ENCODE data around the gene CFAP100.

Gene CFAP100

DNA sequence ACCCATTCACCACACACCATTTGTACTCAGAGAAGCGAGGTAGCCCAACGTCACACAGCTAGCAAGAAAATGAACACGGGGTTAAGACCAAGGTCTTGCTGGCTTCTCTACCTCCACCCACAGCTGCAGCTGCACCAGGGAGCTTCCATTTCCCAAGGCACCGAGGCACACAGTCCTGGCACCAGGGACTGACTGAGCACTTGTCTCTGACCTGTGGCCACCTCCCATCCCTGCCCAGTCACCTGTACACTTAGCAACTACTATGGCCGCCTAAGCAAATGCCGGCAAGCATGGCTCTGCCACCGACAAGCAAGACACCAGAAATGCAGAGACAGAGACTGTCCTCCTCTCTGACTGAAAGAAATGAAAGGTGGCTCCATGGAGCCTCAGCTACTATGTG, 65.7 kb downstream of the CFAP100 start:
- DNase-seq (ENCODE audit: low read depth, low spot score): no peak

DNA sequence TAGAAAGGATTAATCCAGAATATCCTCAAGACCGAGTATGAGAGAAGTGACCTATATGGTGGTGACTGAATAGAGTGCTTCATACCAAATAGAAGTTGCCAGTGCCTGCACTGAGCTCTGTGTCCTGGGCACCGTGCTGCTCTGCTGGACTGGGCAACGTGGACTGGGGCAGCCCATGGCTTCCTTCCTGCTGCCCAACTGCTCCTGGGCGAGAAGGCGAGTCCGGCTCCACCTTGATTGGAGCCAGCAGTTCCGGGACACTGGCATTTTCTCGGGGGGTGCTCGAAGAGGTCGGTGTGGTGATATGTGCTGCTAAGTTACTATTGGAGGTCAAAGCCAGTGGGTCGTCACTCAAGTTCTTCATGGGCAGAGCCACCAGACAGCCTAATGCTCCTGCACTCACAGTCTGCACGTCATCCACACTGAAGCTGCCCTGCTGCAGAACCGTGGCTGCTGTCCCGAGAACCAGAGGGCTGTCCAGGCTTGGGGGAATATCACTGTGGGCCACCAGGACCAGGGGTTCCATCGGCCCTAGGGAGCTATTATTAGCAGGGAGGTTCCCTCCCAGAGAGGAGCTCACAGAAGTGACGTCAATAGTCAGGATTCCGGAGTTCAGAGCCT, 66.9 kb downstream of the CFAP100 start:
- no peak for DNase-seq (ENCODE audit: low read depth, low spot score)

DNA sequence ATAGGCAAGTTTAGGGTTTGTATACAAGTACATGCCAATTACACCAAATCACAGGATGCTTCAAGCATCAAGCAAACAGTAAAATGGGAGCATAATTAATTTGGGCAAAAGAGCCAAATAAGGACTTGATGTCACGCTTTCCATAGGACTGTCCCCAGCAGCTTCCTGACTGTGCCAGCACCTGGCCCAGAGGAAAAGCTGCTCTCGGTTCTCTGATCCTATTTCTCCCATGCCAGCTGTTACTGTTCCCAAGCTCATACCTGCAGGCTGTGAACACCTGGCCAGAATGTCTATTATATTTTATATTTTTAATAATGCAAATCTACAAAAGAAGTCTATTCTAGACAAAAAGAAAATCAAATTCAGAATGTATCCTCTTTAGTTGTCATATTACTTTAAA, 68.8 kb downstream of the CFAP100 start:
- DNase-seq (ENCODE audit: low read depth, low spot score): no peak

DNA sequence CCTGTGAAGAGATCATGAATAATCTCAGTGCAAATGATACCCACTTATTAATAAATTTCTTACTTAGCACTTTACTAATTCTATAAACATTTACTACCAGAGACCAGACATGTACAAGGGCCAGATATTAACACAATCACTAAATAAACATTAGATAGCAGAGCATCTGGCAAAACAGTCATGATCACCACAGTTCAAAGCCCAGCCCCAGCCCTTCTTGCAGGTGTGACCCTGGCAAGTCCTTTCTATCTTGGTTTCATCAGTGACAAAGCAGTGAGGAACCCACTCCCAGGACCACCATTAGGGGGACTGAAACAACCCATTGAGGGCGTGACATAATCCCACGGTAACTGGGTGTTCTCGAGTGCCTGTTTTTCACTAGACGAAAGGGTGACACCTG, 69.4 kb downstream of the CFAP100 start:
- DNase-seq (ENCODE audit: low read depth, low spot score): no peak

DNA sequence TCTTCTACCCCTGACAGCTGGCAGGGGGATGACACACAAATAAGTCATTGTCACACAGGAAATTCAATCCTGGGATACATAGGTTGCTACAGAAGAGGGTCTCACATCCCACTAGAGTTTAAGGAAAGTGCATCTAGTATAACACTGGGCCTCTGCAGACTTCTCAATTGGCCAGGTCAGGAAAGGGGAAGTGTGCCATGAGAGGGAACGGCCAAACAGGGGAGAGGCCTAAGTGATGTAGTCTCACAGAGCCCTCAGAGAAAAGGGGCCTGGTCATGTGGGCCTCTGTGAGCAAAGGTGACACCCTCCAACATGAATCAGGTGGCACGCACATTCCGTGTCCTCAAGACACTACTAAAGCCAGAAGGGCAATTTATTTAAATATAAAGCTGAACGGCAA, 69.8 kb downstream of the CFAP100 start:
- DNase-seq (ENCODE audit: low read depth, low spot score): no peak

DNA sequence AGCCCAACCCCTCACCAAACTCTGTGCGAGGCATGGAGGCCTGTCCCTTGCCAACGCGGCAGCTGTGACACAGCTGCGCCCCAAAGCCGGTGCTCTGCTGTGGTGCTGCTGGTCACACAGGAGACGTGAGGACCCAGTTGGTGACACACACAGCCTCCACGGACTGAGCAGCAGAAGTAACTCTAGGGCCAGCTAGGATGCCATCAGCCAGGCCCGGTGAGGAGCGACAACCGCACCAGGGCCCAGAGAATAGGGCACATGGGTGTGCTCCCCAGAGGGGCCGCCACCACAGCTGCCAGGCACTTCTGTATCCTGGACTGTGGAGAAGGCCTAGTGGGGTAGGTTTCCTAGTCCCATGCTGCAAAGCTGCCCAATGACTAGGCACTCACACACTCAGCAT, 70.3 kb downstream of the CFAP100 start:
- no peak for DNase-seq (ENCODE audit: low read depth, low spot score)

DNA sequence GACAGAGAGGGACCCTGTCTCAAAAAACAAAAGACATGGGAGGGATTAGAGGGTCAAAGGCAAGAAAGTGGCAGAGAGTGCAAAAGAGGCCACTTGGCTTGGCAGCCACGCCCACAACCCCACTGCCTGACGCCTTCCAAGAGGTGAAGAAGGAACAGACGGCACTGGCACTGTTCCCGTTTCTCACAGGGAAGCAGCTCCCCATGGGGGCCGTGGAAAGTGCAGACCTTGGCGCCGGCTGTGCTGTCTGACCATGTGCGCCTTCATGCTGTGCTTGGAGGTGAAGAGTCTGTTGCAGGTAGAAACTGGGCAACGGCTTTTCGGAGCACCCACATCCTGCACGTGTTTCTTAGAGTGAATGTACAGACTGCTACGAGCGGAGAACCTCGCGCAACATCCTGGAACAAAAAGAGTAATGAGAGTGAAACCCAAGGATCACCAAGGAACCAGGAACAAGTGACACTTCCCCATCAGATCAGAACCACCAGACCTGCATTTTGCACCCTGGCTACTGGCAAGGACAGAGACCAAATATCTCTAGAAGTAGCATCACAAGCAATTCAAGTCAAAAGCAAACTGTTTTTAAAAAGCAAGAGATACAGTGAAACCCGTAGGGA, 71.3 kb downstream of the CFAP100 start:
- DNase-seq (ENCODE audit: low read depth, low spot score): no peak

DNA sequence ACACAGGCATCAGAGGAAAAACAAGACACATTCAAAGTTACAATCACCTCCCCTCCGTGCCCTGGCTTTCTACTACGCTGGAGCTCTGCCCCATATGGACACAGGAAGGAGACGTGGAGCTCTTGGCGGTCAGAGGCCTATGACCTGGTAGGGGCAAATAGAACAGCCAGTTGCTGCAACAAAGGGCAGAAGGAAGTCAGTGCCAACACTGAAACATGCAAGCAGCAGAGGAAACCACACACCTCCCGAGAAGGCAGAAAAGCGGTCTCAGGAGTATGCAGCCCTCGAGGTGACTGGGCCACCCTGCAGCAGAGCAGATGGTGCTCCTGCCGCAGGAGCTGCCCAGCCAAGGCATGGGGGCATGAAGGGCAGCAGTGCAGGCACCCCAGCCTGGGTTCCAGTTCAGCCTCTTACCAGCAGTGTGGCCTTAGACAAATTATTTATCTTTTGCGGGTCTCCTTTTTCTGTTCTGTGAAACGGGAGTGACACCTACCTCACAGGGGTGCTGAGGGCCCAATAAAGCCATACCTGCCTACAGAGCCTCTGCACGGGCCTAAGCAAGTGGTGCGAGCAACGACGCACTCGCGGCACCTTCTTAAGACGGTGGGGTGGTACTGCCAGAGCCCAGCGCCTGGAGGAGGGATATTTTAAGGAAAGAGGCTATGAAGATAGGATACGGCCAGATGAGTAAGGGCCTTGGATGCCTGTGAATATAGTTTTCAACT, 72.3 kb downstream of the CFAP100 start:
- DNase-seq (ENCODE audit: low read depth, low spot score): no peak

DNA sequence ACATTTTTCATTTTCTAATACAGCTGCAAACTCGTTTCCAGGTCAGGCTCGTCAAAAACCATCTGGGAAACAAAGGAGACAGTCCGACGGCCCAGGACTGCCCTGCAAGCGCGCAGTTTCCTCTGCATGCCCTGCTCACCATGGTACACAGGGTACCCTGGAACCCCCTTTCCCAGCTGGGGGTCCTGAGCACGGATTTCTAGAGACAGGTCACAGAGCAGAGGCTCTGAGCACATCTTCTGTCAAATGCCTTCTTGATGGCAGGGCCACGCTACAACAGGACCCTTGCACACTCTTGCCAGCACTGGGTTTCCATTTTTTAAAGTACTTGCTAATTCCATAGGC, 72.9 kb downstream of the CFAP100 start:
- DNase-seq (ENCODE audit: low read depth, low spot score): no peak

DNA sequence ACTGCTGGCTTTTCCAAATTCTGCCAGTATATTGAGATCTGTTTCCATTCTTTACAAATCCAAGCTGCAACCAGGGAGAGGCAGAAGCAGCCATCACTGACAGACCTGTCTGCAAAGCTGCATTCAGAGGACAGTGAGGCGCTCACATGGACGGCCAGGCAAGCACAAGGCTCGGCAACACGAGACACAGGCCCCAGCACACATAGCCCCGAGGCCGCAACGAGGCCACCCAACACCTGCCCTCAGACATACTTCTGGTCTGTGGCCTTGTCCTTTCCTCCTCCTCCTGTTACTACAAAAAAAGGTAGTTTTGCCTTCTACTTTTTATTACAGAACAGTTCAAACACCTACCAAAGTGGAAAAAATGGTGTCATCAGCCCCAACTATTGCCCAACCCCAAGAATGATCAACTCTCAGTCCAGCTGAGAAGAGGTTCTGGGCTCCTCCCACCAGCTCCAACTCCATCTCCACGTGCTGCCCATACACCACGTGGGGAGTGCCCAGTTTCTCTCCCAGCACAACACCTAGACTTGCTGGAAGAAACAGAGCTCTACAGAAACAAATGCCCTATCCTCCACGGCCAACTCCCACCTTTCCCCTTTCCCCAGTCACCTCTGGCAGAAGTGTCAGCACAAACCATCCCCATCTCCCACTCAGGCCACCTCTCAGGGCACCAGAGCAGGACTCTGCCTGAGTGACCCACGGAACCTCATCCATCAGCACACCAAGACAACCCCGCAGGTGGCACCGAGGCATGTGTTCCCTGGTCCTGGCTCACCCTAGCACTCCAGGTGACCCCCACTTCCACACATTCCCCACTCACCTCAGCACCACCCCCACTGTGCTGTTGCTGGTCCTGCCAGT, 73.6 kb downstream of the CFAP100 start:
- no peak for DNase-seq (ENCODE audit: low read depth, low spot score)

DNA sequence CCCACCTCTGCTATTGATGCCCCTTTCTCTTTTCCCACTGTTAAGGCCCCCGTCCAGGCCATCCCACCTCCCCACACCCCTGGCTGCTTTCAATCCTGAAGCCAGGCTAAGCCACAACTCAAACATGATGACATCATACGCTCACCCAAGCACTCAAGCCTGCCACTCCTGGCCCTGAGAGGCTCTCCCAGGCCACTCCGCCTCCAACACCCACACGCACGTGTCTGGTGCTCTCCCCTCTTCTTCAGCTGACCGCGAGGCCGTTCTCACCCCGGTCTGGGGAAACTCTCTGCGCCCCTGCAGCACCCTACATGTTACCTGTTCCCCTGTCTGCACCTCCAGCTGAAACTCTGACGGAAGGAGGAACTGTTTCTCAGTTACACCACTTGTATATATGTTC, 74.8 kb downstream of the CFAP100 start:
- DNase-seq (ENCODE audit: low read depth, low spot score): no peak

DNA sequence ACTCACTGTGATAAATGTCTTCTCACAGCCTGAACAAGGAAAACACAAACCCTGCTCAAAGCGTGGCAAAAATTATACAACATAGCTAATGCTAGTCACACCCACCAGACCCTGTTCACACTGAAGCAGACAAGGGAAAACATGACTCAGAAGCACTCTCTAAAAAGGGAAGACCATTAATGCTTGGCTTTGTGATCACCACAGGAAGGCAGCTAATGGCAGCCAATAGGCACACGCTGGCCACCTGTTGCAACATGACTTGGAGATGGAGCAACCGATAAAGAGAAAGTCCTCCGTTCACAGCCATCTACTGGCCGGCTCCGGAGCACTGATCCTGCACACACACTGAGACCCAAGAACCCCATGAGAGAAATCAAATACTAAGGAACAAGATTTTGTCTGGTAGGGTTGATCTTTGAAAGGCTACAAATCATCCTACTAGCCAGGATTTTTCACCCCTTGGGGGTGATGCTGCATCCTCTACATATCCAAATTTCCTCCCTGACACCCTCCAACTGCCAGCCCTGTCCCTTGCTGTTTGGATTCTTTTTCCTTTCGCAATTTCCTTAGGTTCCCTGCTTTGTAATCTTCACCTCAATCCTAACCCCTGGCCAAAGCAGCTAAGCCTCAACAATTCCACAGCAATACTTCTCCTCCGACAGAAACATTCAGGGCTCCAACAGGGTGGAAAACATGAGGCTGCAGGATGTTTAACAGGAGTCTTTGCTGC, 77.7 kb downstream of the CFAP100 start:
- DNase-seq (ENCODE audit: low read depth, low spot score): no peak

DNA sequence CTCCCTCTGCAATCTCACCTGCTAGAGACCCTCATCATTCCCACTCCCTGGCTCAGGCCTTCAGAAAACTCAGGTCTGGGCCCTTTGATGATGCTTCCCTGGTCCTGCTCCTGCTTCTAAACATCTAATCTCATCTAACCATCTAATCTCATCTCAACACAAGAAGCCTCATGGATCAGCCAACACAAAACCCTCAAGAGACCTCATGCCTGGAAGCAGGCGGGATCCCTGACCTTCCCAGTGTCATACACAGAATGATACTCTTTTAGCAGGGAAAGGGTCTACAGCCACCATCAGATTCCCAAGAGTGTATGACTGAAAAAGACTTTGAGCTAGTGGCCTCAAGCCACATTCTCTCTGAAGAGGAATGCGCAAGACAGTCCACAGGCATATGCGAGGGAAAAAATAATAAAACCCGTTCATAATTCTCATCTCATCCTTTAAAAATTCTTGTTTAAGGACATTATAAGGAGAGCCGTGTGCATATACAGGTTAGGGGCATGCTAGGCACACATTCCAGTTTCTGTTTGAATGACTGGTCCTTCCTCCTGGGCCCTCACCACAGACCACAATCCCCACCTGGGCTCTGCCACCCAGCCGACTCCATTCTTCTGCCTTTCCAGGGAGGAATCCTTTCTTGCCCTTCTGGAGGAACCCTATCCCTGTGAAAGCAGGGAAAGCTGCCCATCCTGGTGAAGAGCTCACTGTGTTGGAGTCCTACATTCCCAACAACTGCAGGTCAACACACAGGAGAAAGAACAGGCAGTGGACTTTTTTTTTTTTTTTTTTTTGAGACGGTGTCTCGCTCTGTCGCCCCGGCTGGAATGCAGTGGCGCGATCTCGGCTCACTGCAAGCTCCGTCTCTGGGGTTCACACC, 78.8 kb downstream of the CFAP100 start:
- DNase-seq (ENCODE audit: low read depth, low spot score): no peak

DNA sequence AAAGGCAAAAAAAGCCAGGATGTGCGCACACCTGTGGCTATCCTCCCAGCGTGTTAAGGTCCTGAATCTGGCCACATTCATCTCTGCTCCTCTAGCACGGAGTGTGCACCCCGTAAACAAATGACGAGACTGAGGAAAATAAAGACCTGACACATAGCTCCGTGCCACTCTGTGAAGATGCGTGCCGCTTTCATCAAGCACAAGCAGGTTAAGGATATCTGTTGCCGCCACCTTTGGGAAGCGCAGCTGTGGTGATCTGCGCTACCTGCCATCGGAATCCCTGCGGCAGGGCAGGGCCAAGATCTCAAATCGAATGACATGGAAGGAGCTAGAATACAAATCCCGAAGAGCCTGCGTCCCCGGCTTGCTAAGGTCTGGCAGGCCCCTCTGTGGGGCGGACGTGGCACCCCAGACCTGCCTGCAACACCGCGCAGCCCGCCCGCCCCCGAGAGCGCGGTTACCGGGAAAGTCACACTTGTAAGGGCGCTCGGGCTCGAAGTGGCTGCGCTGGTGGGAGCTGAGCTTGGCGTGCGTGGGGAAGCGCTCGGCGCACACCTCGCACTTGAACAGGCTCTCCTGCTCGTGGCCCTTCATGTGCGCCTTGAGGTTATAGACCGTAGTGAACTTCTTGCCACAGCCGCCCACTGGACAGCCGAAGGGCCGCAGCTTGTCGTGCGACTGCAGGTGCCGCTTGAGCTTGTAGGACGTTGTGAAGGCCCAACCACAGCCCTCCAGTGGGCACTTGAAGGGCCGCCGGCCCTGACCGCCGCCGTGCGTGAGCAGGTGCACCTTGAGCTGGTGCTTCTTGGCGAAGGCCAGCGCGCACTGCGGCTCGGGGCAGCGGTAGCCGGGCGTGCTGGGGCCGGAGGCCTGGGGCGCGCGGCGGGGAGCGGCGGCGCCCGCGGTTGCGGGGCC, 80.0 kb downstream of the CFAP100 start:
- DNase-seq (ENCODE audit: low read depth, low spot score): no peak

DNA sequence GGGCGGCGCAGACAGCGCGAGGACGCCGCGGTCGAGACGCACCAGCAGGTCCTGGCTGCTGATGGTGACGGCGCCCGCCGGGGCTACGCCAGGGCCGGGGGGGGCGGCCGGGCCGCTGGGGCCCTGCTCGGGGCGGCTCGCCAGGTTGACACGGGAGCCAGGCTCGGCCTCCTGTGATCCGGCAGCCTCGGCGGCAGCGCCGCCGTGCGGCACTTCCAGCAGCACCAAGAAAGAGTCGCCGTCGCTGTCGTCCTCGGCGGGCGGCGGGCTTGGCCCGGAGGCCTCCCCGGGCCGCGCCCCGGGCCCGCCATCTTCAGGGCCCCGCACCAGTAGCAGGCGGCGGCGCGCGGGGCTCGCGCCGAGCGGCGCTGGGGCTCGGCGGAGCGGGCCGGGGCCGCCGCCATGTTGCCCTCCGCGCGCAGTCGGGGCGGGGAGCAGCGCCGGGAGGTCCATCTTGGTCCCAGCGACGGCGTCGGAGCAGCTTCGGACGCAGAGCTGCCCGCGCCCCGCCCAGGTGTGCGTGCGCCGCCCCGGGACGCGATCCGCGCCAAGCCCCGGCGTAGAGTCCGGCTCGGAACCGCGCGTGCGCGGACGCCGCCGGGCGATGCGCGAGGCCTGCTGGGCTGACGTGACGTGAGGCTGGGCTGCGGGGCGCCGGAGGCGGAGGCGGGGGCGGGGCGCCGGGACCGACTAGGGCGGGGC, 80.9 kb downstream of the CFAP100 start, which contains the start of gene ZXDC:
TSS of gene ZXDC (minus strand) at position 479 of the 702 bp plus-strand sequence. CDS start at position 453, 26 bp downstream.
- DNase-seq (ENCODE audit: low read depth, low spot score): peak; percentile 80

DNA sequence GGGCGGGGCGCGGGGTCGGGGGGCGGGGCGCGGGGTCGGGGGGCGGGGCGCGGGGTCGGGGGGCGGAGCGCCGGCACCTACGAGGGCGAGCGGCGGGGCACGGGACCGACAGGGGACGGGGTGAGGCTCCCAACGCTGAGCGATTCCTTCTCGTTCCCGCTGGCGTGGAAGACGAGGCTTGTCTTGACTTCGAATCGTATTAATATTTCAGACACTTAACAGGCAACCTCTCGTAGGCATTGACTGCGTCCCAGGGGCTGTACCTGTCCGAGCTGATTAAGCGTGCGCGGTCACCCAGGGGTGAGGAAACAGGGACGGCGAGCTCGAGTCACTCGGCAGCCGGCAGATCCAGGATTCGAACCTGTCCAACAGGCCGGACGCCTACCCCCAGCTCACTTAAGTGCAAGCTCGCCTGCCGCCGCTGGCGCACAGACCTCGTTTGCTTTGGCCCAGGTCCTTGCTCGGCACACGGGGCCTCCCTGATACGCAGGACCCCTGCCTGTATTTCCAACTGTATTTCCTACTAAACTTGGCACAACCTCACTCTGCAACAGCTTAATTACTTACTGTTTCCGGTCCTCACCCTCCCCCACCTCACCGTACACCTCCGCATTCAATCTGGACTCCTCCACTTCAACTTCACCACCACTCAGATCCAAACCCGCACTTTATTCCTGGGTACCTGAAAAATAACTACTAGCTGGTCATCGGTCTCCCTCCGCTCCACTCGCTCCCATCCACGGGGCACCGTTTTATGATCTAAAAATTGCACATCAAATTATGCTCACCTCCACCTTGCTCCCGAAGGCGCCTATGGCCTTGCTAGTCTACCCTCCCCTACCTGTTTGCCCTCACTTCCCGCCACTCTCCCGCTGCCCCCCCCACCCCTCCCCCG, 81.7 kb downstream of the CFAP100 start:
- DNase-seq (ENCODE audit: low read depth, low spot score): no peak

DNA sequence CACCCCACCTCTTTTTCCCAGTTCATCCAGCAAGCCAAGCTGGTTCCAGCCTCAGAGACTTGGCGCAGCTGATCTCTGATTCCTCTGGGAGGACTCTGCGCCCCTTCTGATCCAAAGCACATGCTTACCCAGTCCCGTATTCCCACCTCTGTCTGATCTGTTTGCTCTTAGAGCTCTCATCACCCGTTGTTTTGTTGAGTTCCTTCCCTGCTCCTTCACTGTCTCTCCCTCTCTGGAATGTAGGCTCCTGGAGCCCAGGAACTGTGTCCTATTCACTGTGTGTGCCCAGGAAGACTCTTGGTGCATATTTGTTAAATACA, 82.3 kb downstream of the CFAP100 start:
- no peak for DNase-seq (ENCODE audit: low read depth, low spot score)

All from activated naive CD8-positive, alpha-beta T cell treated with anti-CD3 and anti-CD28 coated beads, Interleukin-2, amount 50 U/mL, for 16 hours (primary cell).